Thyroid gland (tissue), 4 donors: ENCODE data around the gene NAGS. TPM values are rescaled to one million over a fixed set of nuclear protein-coding genes. Genes with fewer than 3 reads are reported as not detected.

Experiments used
- DNase-seq, 2 donors: peaks; one replicate each; pipeline ENCODE4 v3.0.0-alpha.2; 2019
- H3K27ac ChIP-seq, 3 donors: fragments of 200-600 bp; sonication (generic); 1 replicate in 2 of 3; 2 replicates in 1 of 3; pipeline ENCODE4 v1.5.1; 2016 to 2019; ENCODE audit warnings: mild to moderate bottlenecking in 1 of 3, moderate library complexity in 1 of 3
- H3K27me3 ChIP-seq: fragments of 200-600 bp; sonication (generic); one replicate; pipeline ENCODE4 v1.5.1; 2019
- H3K36me3 ChIP-seq, 2 donors: fragments of 200-600 bp; sonication (generic); one replicate each; pipeline ENCODE4 v1.5.1; 2016 to 2019
- H3K4me1 ChIP-seq, 2 donors: fragments of 200-600 bp; sonication (generic); one replicate each; pipeline ENCODE4 v1.5.1; 2017 to 2019
- H3K4me3 ChIP-seq, 3 donors: fragments of 200-600 bp; sonication (generic); replicated peaks in 1 of 3; 1 replicate in 2 of 3; 2 replicates in 1 of 3; pipeline ENCODE4 v1.5.1; 2016; ENCODE audit warnings: mild to moderate bottlenecking in 1 of 3
- H3K9me3 ChIP-seq: fragments of 200-600 bp; sonication (generic); one replicate; pipeline ENCODE4 v1.5.1; 2017
- POLR2A ChIP-seq, 2 donors: fragments of 450-650 bp; IDR thresholded peaks; one replicate each; pipeline ENCODE4 v1.6.1; 2017; ENCODE audit warnings: antibody characterized with exemption in 2 of 2, mild to moderate bottlenecking in 2 of 2, moderate library complexity in 1 of 2
- WGBS, 2 donors: methylation state at CpG; one replicate each; pipeline ENCODE4 v1.1.5; 2017; 5-methylcytosine and 5-hydroxymethylcytosine counted together
- intact Hi-C: fragments of 100-400 bp; cut with DNase I; formaldehyde crosslinking; loops from one replicate; pipeline ENCODE4 v1.15.1; 2023
- total RNA-seq, 4 donors: library from RNA; depleted of rRNA; stranded (reverse); fragments of >200 nt; gene quantifications; one replicate each; pipeline ENCODE4 v1.2.3, GENCODE V29; 2016
- TF ChIP-seq, protein P1 (sequence below), 6 experiments: fragments of 200-600 bp in 3 of 6; fragments of 450-650 bp in 3 of 6; sonication (generic) in 3 of 6; IDR thresholded peaks; one replicate each; pipeline ENCODE4 v1.5.1; 2016 to 2019; ENCODE audit warnings: antibody characterized with exemption in 6 of 6, mild to moderate bottlenecking in 2 of 6, inconsistent platforms in 1 of 6, moderate library complexity in 1 of 6

NAGS gene
- total RNA-seq, 4 donors from 2014 or later, result 11.9 to 19.2 (median 14.5) TPM

DNA sequence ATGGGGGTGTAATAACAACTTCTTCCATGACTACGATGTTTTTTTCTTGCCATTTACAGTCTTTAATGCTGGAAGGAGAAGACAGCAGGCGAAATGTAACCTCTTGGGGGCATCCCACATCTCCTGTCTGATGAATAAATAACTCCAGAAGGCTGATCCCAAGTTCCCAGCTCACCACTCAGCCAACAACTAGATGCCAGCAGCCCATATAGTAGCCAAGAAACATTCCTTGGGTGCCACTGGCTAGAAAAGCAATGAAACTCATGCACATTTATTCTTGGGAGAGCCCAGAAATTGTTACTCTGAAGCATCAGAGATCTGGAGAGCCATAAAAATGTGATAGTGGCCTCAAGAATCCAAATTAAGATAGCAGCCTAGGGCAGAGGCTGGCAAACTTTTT, 33.0 kb downstream of the NAGS start:
- Histone ChIP-seq H3K27ac (peak overlapping the region in 1 of 3 donors; percentile 62), H3K9me3 (no peaks in the 10 kb centered on the region), H3K4me3 (no peak overlapping the region), H3K4me1 (peaks cover 31 to 32% of the 10 kb centered on the region in 2 donors), H3K36me3 (peaks cover 18 to 20% of the 10 kb centered on the region in 2 donors), H3K27me3 (no peaks in the 10 kb centered on the region)
- WGBS, 2 donors, result 90 to 91% methylated on average over 2 of the region's 2 CpGs
- intact Hi-C loops, result no loop called here
- DNase-seq, result no peak
- TF ChIP-seq, protein P1, sequence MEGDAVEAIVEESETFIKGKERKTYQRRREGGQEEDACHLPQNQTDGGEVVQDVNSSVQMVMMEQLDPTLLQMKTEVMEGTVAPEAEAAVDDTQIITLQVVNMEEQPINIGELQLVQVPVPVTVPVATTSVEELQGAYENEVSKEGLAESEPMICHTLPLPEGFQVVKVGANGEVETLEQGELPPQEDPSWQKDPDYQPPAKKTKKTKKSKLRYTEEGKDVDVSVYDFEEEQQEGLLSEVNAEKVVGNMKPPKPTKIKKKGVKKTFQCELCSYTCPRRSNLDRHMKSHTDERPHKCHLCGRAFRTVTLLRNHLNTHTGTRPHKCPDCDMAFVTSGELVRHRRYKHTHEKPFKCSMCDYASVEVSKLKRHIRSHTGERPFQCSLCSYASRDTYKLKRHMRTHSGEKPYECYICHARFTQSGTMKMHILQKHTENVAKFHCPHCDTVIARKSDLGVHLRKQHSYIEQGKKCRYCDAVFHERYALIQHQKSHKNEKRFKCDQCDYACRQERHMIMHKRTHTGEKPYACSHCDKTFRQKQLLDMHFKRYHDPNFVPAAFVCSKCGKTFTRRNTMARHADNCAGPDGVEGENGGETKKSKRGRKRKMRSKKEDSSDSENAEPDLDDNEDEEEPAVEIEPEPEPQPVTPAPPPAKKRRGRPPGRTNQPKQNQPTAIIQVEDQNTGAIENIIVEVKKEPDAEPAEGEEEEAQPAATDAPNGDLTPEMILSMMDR (IDR thresholded peaks at IDR 0.05), result no peak
- no peak for TF ChIP-seq POLR2A (IDR thresholded peaks at IDR 0.05)

DNA sequence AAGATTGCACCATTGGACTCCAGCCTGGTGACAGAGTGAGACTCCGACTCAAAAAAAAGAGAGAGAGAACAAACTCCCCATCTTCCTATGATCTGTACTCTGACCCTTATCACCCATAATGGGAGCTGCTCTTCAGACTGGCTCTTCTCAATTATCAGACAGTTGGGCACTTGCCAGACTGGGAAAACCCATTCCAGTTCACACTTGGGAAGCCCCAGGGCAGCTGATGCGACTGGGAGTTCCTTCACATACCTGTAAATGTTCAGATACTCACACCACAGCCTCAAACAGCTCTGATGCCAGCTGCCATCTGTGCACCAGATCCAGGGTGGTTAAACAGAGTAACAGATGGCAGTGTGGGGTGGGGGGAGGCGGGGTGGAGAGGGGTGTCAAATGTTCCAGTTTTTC, 34.2 kb downstream of the NAGS start:
- TF ChIP-seq, protein P1 (IDR thresholded peaks at IDR 0.05), result no peak
- no peak for TF ChIP-seq POLR2A (IDR thresholded peaks at IDR 0.05)
- H3K4me3 ChIP-seq, result no peak overlapping the region
- H3K27ac ChIP-seq, result peak overlapping the region in 1 of 3 donors; percentile 2
- peaks cover 24 to 34% of the 10 kb centered on the region in 2 donors for H3K4me1 ChIP-seq
- 91 to 97% methylated on average over 3 of the region's 3 CpGs for WGBS, 2 donors
- peak in 1 of 2 donors; percentile 4 for DNase-seq
- no peaks in the 10 kb centered on the region for H3K27me3 ChIP-seq
- intact Hi-C loops, result no loop called here
- no peaks in the 10 kb centered on the region for H3K9me3 ChIP-seq
- peaks cover 18 to 20% of the 10 kb centered on the region in 2 donors for H3K36me3 ChIP-seq

DNA sequence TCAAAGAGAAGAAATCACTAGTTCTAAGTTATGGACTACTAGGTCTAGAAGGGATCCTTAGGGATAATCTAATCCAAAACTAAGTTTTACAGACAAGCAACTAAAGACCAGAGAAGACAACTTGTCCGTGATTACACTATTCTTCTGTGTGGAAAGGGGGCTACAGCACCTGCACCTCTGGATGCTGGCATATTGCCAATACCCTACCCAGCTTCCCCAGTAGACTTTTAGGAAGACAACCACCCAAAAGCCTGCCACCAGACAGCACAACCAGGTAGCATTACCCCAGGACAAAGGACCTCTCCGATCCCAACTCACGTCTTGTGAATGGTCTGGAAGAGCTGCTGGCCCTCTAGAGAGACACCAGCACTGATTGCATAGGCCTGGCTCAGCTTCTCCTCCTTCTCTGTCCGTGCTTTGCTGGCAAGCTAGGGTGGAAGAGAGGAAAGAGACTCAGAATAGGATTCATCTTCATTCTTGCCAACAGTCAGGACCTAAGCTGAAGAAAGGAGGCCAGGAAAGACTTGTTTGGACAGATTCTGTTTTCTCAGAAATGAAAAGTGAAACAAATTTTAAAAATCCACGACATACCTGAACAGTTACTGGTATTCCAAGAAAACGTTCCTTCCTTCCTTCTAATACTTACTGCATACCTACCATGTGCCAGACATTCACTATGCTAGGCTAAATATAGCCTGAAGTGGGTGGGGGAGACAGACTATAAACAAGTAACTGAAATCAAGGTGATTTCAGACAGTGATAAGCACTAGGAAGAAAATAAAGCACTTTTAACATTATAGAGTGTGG, 35.6 kb downstream of the NAGS start:
- Histone ChIP-seq H3K9me3 (no peaks in the 10 kb centered on the region), H3K36me3 (peaks cover 17 to 18% of the 10 kb centered on the region in 2 donors), H3K27me3 (no peaks in the 10 kb centered on the region), H3K4me1 (peaks cover 15 to 26% of the 10 kb centered on the region in 2 donors), H3K27ac (peak overlapping the region; percentile 8 to 80 (median 54)), H3K4me3 (no peak overlapping the region)
- TF ChIP-seq, protein P1 (IDR thresholded peaks at IDR 0.05), result no peak
- no peak for TF ChIP-seq POLR2A (IDR thresholded peaks at IDR 0.05)
- intact Hi-C loops, result loop anchor here (5.0 kb wide), 1 partner anchor 98 kb away; the partner anchor contains the start of gene PPY
- WGBS, 2 donors, result 63 to 65% methylated on average over 6 of the region's 6 CpGs
- peak in 1 of 2 donors; percentile 22 for DNase-seq

DNA sequence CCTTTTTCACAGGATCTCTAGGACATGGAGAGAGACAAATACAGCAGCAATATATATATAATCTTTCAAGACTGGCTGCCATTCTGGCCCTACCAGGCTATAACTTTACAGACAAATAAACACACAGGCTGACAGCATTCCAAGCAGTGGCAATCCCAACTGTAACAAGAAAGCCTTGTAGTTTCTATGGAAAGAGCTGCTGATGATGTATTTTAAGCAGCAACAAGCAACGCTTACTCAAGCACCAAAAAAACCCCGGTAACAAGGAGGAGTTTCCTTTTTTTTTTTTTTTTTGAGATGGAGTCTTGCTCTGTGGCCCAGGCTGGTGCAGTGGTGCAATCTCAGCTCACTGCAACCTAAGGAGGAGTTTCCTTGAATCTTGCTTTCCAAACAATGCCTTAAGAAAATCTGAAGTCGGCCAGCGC, 38.9 kb downstream of the NAGS start:
- H3K4me1 ChIP-seq, result peaks cover 15 to 26% of the 10 kb centered on the region in 2 donors
- TF ChIP-seq, protein P1 (IDR thresholded peaks at IDR 0.05), result no peak
- no peak for TF ChIP-seq POLR2A (IDR thresholded peaks at IDR 0.05)
- no peak for DNase-seq
- H3K4me3 ChIP-seq, result no peak overlapping the region
- H3K27ac ChIP-seq, result peak overlapping the region in 1 of 3 donors; percentile 30
- H3K36me3 ChIP-seq, result peaks cover 4% of the 10 kb centered on the region in 2 donors
- no peaks in the 10 kb centered on the region for H3K27me3 ChIP-seq
- intact Hi-C loops, result loop anchor here (5.0 kb wide), 1 partner anchor 101 kb away; the partner anchor contains the start of gene PPY
- WGBS, 2 donors, result 59 to 71% methylated on average over 4 of the region's 4 CpGs
- H3K9me3 ChIP-seq, result no peaks in the 10 kb centered on the region

DNA sequence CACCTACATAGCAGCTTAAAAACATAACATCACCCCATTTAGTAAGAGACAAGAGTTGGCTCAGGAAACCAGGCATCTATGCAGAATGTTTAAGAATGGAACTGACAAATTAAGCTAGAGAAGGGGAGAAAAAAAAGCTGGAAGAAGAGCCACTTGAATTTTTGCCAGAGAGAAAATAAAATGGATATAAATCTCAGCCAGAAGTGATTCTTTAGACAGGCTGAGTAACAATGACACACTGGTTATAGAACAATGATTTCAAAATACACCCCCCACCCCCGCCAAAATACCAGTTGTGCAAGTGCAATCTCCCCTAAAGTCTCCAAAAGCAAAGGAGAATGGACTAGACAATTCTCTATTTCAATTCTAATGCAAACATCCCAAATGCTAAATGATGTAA, 39.6 kb downstream of the NAGS start:
- TF ChIP-seq POLR2A (IDR thresholded peaks at IDR 0.05), result no peak
- H3K27ac ChIP-seq, result no peak overlapping the region
- intact Hi-C loops, result loop anchor here (5.0 kb wide), 1 partner anchor 102 kb away; the partner anchor contains the start of gene PPY
- peaks cover 15 to 26% of the 10 kb centered on the region in 2 donors for H3K4me1 ChIP-seq
- H3K27me3 ChIP-seq, result no peaks in the 10 kb centered on the region
- H3K36me3 ChIP-seq, result peaks cover 2 to 10% of the 10 kb centered on the region in 2 donors
- 64 to 70% methylated on average over 1 of the region's 1 CpG for WGBS, 2 donors
- no peaks in the 10 kb centered on the region for H3K9me3 ChIP-seq
- DNase-seq, result no peak
- H3K4me3 ChIP-seq, result no peak overlapping the region
